Spleen (tissue), 11 donors: ENCODE measurements around the gene PTTG1IP. TPM values are rescaled to one million over a fixed set of nuclear protein-coding genes. Genes with fewer than 3 reads are reported as not detected.

Experiments
- DNase-seq: peaks from one replicate; pipeline ENCODE4 v3.0.0-alpha.2; 2020
- H3K27ac ChIP-seq, 8 donors: fragments of 200-600 bp; sonication (generic) in 7 of 8; 1 replicate in 4 of 8; 2 replicates in 4 of 8; pipeline versions ENCODE4 v1.5.0 to v1.8.0; 2016 to 2021; ENCODE audit warnings: inconsistent platforms in 4 of 8, mild to moderate bottlenecking in 4 of 8, moderate library complexity in 1 of 8
- H3K27me3 ChIP-seq, 7 donors: fragments of 200-600 bp; sonication (generic) in 6 of 7; replicated peaks in 1 of 7; 1 replicate in 4 of 7; 2 replicates in 3 of 7; pipeline versions ENCODE4 v1.5.0 to v1.8.0; 2016 to 2021; ENCODE audit warnings: inconsistent platforms in 3 of 7, mild to moderate bottlenecking in 1 of 7
- H3K36me3 ChIP-seq, 6 donors: fragments of 200-600 bp; sonication (generic) in 5 of 6; 1 replicate in 4 of 6; 2 replicates in 2 of 6; pipeline versions ENCODE4 v1.5.0 to v1.8.0; 2016 to 2021; ENCODE audit warnings: inconsistent platforms in 2 of 6
- H3K4me1 ChIP-seq, 6 donors: fragments of 200-600 bp; sonication (generic) in 5 of 6; 1 replicate in 3 of 6; 2 replicates in 3 of 6; pipeline versions ENCODE4 v1.5.0 to v1.8.0; 2016 to 2021; ENCODE audit warnings: inconsistent platforms in 3 of 6
- H3K4me3 ChIP-seq, 8 donors: fragments of 200-600 bp; sonication (generic) in 7 of 8; 1 replicate in 4 of 8; 2 replicates in 4 of 8; pipeline versions ENCODE4 v1.5.0 to v1.8.0; 2016 to 2021; ENCODE audit warnings: inconsistent platforms in 4 of 8, mild to moderate bottlenecking in 4 of 8, moderate library complexity in 2 of 8
- H3K9me3 ChIP-seq, 8 donors: fragments of 200-600 bp; sonication (generic) in 7 of 8; 1 replicate in 4 of 8; 2 replicates in 4 of 8; pipeline versions ENCODE4 v1.5.0 to v1.8.0; 2016 to 2021; ENCODE audit warnings: inconsistent platforms in 4 of 8
- CTCF ChIP-seq, 11 experiments: fragments of 200-600 bp in 7 of 11; fragments of 450-650 bp in 4 of 11; sonication (generic) in 4 of 11; IDR thresholded peaks in 8 of 11; conservative IDR thresholded peaks in 3 of 11; 1 replicate in 7 of 11; 2 replicates in 4 of 11; pipeline versions ENCODE4 v1.4.0 to v1.8.0; 2016 to 2021; ENCODE audit warnings: antibody characterized with exemption in 11 of 11, inconsistent platforms in 4 of 11, mild to moderate bottlenecking in 1 of 11
- POLR2A ChIP-seq, 3 donors: fragments of 450-650 bp; IDR thresholded peaks; one replicate each; pipeline ENCODE4 v1.5.1; 2017; ENCODE audit warnings: antibody characterized with exemption in 3 of 3, mild to moderate bottlenecking in 1 of 3
- POLR2AphosphoS5 ChIP-seq, 3 donors: sonication (generic); formaldehyde crosslinking; IDR thresholded peaks; one replicate each; pipeline ENCODE4 v1.5.1; 2017; ENCODE audit warnings: antibody characterized with exemption in 3 of 3
- WGBS, 5 donors: extraction: QIAGEN DNeasy Blood & Tissue Kit in 3 of 5; methylation state at CpG; one replicate each; pipeline versions ENCODE4 v1.1.5 to v1.1.7; 2013 to 2018; 5-methylcytosine and 5-hydroxymethylcytosine counted together
- intact Hi-C: fragments of 100-400 bp; cut with DNase I; formaldehyde crosslinking; loops from one replicate; pipeline ENCODE4 v1.15.0; 2023; ENCODE audit warnings: low total_unique reads
- polyA plus RNA-seq, 3 donors: library from polyadenylated mRNA; stranded (reverse); fragments of 200-250 nt; gene quantifications; one replicate each; pipeline ENCODE4 v1.2.1, GENCODE V29; 2013
- total RNA-seq, 7 donors: library from RNA; depleted of rRNA in 3 of 7; stranded (reverse); fragments of >200 nt in 3 of 7; fragmentation: NEBNext Ultra II Directional in 4 of 7; extraction: Animal tissue kit (Norgen Biotek cat#: 25700) in 4 of 7; gene quantifications; one replicate each; pipeline versions ENCODE4 v1.1.0 to v1.2.1, GENCODE V29; 2016 to 2021
- donor health status: healthy with polysubstance abuse.
- donor health status: DM: no; HTN: no; CAD: no; lungs with moderate emphysema.
- donor health status: DM: no; HTN: no; CAD: no.
- donor health status: Bipolar disorder and iron deficiency.
- donor health status: healthy.
- donor health status: DM: no; HTN: no; CAD: no.
- donor health status: DM: yes; HTN: yes; CAD: no.

PTTG1IP gene
- total and polyA plus RNA-seq, 10 donors, result 57.6 to 189 (median 135) TPM

- intact Hi-C loops, result loop anchor here (5.0 kb wide), 1 partner anchor 43 kb away; no protein-coding TSS in a partner anchor
- Histone ChIP-seq H3K9me3 (no peaks in the 10 kb centered on the region), H3K36me3 (peaks cover 0 to 94% (median 75%) of the 10 kb centered on the region in 6 donors), H3K27ac (no peak overlapping the region), H3K4me3 (no peak overlapping the region), H3K27me3 (no peaks in the 10 kb centered on the region), H3K4me1 (peaks cover 0 to 60% (median 21%) of the 10 kb centered on the region in 6 donors)
- WGBS, 5 donors, result 93 to 97% (median 94%) methylated on average over 28 to 29 of the region's 29 CpGs
- no peak for TF ChIP-seq CTCF (IDR thresholded peaks at IDR 0.05 in 8 of 11, conservative IDR thresholded peaks at IDR 0.05 in 3 of 11)
- peak in 1 of 3 donors; percentile 65 for TF ChIP-seq POLR2AphosphoS5 (IDR thresholded peaks at IDR 0.05)
- no peak for TF ChIP-seq POLR2A (IDR thresholded peaks at IDR 0.05)
- DNase-seq, result peak; percentile 74
Observed at GRCh38 chr21:44889625-44890337, 16.3 kb upstream of the PTTG1IP start.

DNA sequence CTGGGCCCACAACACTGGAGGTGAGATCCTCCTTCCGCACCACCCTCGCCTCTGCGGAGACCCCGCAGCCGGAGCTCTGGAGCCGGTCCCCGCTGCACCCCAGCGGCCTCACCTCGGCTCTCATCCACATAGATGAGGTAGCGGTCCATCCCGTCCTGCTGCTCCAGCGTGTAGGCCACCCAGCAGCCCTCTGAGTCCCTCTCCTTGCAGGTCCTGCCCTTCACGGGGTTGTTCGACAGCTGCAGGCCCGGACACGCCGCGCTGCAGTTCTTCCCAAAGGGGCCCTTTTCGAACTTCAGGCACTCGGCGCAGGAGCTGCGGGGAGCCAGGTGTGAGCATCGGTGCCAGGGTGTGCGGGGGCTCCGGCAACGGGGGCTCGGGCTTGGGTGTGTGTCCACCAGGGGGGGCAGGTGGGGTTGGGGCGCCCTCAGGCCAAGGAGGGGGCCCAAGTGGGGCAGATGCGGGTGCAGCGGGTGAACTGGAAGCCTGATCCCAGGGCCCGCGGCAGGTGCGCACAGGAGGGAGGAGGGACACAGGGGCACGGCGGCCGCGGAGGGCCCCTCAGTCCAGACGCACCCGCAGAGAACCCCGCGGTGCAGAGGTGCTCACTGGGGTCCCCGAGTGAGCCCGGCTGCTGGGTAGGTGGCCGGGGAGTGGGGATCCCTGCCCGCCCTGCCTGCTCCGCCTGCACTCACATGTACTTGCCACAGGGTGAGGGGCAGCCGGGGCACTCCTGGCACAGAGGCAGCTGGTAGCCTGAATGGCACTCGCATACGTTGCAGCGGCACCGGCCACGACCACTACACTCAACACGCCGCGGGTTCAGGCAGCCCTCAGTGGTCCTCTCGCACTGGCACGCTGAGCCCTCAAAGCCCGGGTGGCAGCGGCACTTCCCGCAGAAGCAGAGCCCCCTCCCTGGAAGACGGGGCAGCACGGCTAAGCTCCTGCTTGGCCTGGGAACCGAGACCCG lies 15.4 kb upstream of the PTTG1IP start:
- Histone ChIP-seq H3K36me3 (peaks cover 0 to 84% (median 68%) of the 10 kb centered on the region in 6 donors), H3K4me1 (peaks cover 0 to 56% (median 21%) of the 10 kb centered on the region in 6 donors), H3K27ac (no peak overlapping the region), H3K4me3 (no peak overlapping the region), H3K27me3 (no peaks in the 10 kb centered on the region), H3K9me3 (no peaks in the 10 kb centered on the region)
- WGBS, 5 donors, result 93 to 97% (median 94%) methylated on average over 32 to 64 of the region's 64 CpGs
- peak; percentile 75 for DNase-seq
- peak in 2 of 3 donors; percentile 4 to 39 for TF ChIP-seq POLR2AphosphoS5 (IDR thresholded peaks at IDR 0.05)
- no peak for TF ChIP-seq CTCF (IDR thresholded peaks at IDR 0.05 in 8 of 11, conservative IDR thresholded peaks at IDR 0.05 in 3 of 11)
- intact Hi-C loops, result no loop called here

DNA sequence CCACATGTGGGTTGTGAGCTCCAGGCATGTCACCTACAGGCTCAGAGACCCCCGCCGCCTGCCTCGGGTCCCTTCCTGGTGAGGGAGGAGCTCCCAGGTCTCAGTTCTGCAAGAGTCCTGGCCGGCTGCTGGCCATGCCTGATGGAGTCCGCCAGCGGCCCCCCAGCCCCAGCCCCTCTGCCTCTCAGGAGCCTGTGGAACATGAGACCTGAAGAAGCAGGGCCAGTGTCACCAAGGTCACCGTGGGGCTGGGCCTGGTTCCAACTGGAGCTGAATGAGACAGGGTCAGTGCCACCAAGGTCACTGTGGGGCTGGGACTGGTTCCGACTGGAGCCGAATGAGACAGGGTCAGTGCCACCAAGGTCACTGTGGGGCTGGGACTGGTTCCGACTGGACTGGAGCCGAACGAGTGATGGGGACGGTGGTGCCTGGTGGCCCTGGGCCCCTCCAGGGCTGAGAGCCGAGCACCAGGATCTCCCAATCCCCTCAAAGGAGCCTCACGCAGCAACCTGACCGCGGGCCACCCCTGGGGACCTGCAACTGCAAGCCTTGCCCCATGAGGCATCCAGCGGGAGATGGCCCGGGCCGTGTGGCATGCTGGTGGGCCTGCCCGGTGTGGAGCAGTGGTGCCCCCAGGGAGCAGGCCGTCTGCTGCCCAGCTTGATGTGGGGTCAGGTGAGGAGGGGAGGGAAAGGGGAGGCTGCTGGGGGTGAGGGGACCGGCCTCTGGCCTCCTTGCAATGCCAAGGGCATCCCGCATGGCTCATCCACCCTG lies 14.5 kb upstream of the PTTG1IP start:
- peak overlapping the region in 2 of 8 donors; percentile 3 to 5 for H3K27ac ChIP-seq
- no peaks in the 10 kb centered on the region for H3K27me3 ChIP-seq
- WGBS, 5 donors, result 79 to 87% (median 86%) methylated on average over 13 to 24 of the region's 24 CpGs
- peaks cover 0 to 54% (median 18%) of the 10 kb centered on the region in 6 donors for H3K4me1 ChIP-seq
- peak; percentile 78 for DNase-seq
- H3K4me3 ChIP-seq, result no peak overlapping the region
- TF ChIP-seq POLR2A (IDR thresholded peaks at IDR 0.05) (no peak), POLR2AphosphoS5 (IDR thresholded peaks at IDR 0.05) (peak in 1 of 3 donors; percentile 60)
- peaks cover 0 to 76% (median 68%) of the 10 kb centered on the region in 6 donors for H3K36me3 ChIP-seq
- intact Hi-C loops, result no loop called here
- H3K9me3 ChIP-seq, result no peaks in the 10 kb centered on the region

DNA sequence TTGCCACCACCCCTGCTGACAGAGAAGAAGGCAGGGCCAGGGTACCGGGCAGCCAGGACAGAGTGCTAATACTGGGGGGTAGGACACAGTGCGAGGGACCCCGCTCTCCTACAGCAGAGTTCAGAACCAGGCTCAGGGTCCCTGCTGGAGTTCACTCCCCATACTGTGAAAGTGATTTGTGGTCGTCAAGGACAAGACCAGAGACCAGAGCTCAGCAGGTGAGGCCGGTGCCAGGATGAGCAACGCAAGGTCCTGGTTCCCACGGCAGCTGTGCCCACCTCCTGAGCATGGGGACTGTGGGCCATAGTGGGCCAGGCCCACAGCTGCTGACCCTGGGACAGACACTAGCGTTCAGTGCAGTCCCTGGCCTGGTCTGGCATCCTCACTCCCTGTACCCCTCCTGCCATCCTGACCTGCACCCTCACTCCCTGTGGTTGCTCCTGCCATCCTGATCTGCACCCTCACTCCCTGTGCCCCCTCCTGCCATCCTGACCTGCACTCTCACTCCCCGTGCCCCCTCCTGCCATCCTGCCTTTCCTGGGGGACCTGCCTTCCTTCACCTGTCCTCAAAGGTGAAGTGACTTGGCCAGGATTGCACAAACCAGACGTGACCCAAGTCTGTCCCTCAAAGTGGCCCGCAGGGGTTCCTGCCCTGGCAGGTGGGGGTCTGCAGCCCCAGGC lies 13.8 kb upstream of the PTTG1IP start:
- intact Hi-C loops, result no loop called here
- DNase-seq, result peak; percentile 61
- 80 to 91% (median 90%) methylated on average over 5 to 11 of the region's 11 CpGs for WGBS, 5 donors

More for the DNA sequence above, 13.8 kb upstream of the PTTG1IP start:
- Histone ChIP-seq H3K9me3 (no peaks in the 10 kb centered on the region), H3K4me1 (peaks cover 2 to 54% (median 16%) of the 10 kb centered on the region in 6 donors), H3K4me3 (no peak overlapping the region), H3K27ac (peak overlapping the region in 2 of 8 donors; percentile 3 to 5), H3K36me3 (peaks cover 0 to 70% (median 68%) of the 10 kb centered on the region in 6 donors), H3K27me3 (no peaks in the 10 kb centered on the region)
- TF ChIP-seq POLR2A (IDR thresholded peaks at IDR 0.05), result no peak
- no peak for TF ChIP-seq POLR2AphosphoS5 (IDR thresholded peaks at IDR 0.05)
- no peak for TF ChIP-seq CTCF (IDR thresholded peaks at IDR 0.05 in 8 of 11, conservative IDR thresholded peaks at IDR 0.05 in 3 of 11)
